ENCODE results near the gene ALG14.

The ALG14 gene

DNA sequence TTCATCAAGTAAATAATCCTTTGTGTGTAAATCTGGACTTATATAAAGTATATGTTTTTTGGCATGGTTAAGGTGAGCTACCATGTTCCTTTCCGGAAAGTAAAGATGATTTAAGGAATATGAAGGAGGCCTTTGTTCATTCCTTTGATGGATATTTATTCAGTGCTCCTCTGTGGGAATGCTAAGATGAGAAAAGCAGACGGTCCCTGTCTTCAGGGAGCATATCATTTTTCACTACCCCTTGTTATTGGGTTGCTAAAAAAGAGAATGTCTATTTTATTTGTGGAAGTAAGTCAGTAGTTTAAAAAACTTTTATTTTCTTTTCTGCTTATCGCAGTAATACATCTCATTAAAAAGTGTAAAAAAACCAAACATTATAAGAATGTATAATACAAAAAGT lies 110.8 kb downstream of the ALG14 start:
- TF ChIP-seq CTCF (IDR thresholded peaks at IDR 0.05; ENCODE audit: low read depth, low read length, missing control alignments): no peak
- no peak for DNase-seq (ENCODE audit: extremely low read depth, low read depth)
- H3K4me3 ChIP-seq (replicated peaks; ENCODE audit: low read depth, low read length): no peak overlapping the region

GRCh38 chr1:94961582-94961981 lies 111.2 kb downstream of the ALG14 start:
- H3K4me3 ChIP-seq (replicated peaks; ENCODE audit: low read depth, low read length): no peak overlapping the region
- DNase-seq (ENCODE audit: extremely low read depth, low read depth): no peak
- no peak for TF ChIP-seq CTCF (IDR thresholded peaks at IDR 0.05; ENCODE audit: low read depth, low read length, missing control alignments)

DNA sequence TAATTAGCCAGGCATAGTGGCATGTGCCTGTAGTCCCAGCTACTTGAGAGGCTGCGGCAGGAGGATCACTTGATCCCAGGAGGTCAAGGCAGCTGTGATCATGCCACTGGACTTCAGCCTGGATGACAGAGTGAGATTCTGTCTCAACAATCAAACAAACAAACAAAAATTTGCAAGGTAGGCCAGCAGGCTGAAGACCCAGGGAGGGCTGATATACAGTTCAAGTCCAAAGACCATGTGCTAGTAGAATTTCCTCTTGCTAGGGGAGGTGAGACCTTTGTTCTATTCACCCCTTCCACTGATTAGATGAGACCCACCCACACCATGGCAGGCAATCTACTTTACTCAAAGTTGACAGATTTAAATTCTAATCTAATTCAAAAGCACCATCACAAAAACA lies 114.7 kb downstream of the ALG14 start:
- TF ChIP-seq CTCF (IDR thresholded peaks at IDR 0.05; ENCODE audit: low read depth, low read length, missing control alignments): no peak
- no peak for DNase-seq (ENCODE audit: extremely low read depth, low read depth)
- no peak overlapping the region for H3K4me3 ChIP-seq (replicated peaks; ENCODE audit: low read depth, low read length)

DNA sequence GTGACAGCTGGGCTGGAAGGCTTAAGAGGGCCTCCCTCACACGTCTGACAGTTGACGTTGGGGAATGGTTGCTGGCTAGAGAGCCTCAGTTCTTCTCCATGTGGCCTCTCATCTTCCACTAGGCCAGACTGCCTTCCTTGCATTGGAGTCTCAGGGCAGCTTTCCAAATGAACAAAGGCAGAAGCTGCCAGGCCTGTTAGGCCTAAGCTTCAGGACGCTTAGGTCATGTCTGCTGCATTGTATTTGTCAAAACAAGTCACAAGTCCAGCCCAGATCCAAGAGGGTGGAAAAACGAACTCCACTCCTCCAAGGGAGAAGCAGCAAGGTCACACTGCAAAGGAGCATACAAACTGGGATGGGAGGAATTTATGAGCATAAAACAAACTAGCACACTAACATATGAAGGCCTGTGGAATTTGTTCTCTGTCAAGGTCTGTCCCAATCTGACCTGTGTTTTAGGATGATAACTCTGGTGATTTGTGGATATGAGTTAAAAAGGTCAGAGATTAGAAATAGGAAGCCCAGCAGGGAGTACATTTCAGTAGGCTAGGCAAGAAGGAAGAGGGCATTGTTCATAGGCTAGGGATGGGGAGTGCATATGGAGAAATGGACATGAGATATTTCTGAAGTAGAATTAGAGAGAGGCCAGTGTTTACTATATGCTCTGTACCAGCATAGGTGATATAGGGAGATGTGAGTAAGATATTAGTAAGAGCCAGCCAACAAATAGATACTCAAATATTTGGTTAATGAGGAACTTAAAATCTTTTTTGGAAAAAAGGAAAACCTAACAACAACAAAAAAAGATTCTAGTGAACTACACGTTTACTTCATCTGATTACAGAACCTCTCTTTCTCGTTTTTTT lies 116.8 kb downstream of the ALG14 start:
- no peak for TF ChIP-seq CTCF (IDR thresholded peaks at IDR 0.05; ENCODE audit: low read depth, low read length, missing control alignments)
- H3K4me3 ChIP-seq (replicated peaks; ENCODE audit: low read depth, low read length): no peak overlapping the region
- DNase-seq (ENCODE audit: extremely low read depth, low read depth): no peak

GRCh38 chr1:94954263-94955220 lies 118.2 kb downstream of the ALG14 start:
- no peak for TF ChIP-seq CTCF (IDR thresholded peaks at IDR 0.05; ENCODE audit: low read depth, low read length, missing control alignments)
- no peak overlapping the region for H3K4me3 ChIP-seq (replicated peaks; ENCODE audit: low read depth, low read length)
- DNase-seq (ENCODE audit: extremely low read depth, low read depth): no peak

DNA sequence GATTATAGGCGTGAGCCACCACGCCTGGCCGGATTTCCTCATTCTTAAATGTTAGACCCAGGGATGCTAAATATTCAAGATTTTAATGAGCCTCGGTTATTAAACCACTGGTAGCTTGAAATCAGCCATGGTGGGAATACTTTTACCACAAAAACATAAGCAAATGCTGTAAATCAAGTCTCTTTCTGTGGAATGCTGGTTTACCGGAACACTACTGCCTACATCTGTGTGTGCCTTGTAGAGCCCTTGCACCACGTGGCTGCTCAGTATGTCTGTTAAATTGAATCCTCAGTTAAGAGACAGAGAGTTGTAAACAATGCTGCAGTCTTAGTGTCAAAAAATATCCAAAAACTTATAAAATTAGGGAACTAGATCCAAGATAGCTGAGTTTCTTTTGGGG lies 119.0 kb downstream of the ALG14 start:
- H3K4me3 ChIP-seq (replicated peaks; ENCODE audit: low read depth, low read length): no peak overlapping the region
- no peak for TF ChIP-seq CTCF (IDR thresholded peaks at IDR 0.05; ENCODE audit: low read depth, low read length, missing control alignments)
- DNase-seq (ENCODE audit: extremely low read depth, low read depth): no peak

Measured in HFF-Myc (cell line).